ENCODE results near the gene TAP1.

DNA sequence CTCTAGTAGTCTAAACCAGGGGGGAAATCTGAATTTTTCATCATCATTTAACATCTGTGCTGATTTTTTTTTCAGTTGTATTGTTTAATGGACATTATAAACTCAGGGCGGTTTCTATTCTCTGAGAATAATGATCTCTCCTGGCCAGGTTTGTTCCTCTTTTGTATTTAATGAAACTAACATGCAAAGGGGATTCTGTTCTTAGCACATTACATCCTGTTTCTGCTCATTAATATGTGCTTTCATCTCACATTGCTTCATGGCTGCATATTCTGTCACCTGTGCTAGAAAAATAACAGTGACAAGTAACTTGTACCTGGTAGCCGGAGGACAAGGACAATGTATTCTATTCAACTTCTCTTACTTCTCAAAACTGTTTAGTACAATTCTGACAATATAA is 37.5 kb downstream of the TAP1 start:
- TF ChIP-seq HOXB13 (CRISPR knock-in tag; IDR thresholded peaks at IDR 0.05; ENCODE audit: low read depth), result no peak
- TF ChIP-seq, protein P1, sequence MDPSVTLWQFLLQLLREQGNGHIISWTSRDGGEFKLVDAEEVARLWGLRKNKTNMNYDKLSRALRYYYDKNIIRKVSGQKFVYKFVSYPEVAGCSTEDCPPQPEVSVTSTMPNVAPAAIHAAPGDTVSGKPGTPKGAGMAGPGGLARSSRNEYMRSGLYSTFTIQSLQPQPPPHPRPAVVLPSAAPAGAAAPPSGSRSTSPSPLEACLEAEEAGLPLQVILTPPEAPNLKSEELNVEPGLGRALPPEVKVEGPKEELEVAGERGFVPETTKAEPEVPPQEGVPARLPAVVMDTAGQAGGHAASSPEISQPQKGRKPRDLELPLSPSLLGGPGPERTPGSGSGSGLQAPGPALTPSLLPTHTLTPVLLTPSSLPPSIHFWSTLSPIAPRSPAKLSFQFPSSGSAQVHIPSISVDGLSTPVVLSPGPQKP (IDR thresholded peaks at IDR 0.05; ENCODE audit: low read depth, low read length), result no peak
- TF ChIP-seq, protein P2, sequence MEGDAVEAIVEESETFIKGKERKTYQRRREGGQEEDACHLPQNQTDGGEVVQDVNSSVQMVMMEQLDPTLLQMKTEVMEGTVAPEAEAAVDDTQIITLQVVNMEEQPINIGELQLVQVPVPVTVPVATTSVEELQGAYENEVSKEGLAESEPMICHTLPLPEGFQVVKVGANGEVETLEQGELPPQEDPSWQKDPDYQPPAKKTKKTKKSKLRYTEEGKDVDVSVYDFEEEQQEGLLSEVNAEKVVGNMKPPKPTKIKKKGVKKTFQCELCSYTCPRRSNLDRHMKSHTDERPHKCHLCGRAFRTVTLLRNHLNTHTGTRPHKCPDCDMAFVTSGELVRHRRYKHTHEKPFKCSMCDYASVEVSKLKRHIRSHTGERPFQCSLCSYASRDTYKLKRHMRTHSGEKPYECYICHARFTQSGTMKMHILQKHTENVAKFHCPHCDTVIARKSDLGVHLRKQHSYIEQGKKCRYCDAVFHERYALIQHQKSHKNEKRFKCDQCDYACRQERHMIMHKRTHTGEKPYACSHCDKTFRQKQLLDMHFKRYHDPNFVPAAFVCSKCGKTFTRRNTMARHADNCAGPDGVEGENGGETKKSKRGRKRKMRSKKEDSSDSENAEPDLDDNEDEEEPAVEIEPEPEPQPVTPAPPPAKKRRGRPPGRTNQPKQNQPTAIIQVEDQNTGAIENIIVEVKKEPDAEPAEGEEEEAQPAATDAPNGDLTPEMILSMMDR (IDR thresholded peaks at IDR 0.05), result no peak

All from A549 (cell line).